GM12878 (cell line): Measurements from ENCODE around the gene SURF4.

ENCODE experiments used
- BHLHE40 ChIP-seq, 2 experiments: fragments of 450-650 bp in 1 of 2; IDR thresholded peaks; 2 replicates each; pipeline ENCODE4 v1.6.1; 2011 to 2017; ENCODE audit warnings: low read depth in 2 of 2, borderline replicate concordance in 1 of 2, improper control_type of control experiment in 1 of 2, low read length in 1 of 2, mild to moderate bottlenecking in 1 of 2
- HCFC1 ChIP-seq: fragments of 150-350 bp; IDR thresholded peaks from 2 replicates; pipeline ENCODE4 v1.6.1; 2014; ENCODE audit warnings: low read length
- IRF3 ChIP-seq: fragments of 450-650 bp; IDR thresholded peaks from 2 replicates; pipeline ENCODE4 v1.6.1; 2014; ENCODE audit warnings: mild to moderate bottlenecking
- NR2C1 ChIP-seq: fragments of 450-650 bp; IDR thresholded peaks from 2 replicates; pipeline ENCODE4 v1.6.1; 2017; ENCODE audit warnings: antibody characterized with exemption, mild to moderate bottlenecking, moderate library complexity
- POLR2A ChIP-seq: IDR thresholded peaks from 2 replicates; pipeline ENCODE4 v1.6.1; 2011; ENCODE audit warnings: low read depth, mild to moderate bottlenecking, low read length
- TF ChIP-seq, protein P1 (sequence below): fragments of 450-650 bp; IDR thresholded peaks from 2 replicates; pipeline ENCODE4 v1.6.1; 2017; ENCODE audit warnings: mild to moderate bottlenecking, moderate library complexity
- TF ChIP-seq, protein P2 (sequence below), 3 experiments: IDR thresholded peaks in 2 of 3; conservative IDR thresholded peaks in 1 of 3; 2 replicates each; pipeline ENCODE4 v1.5.1; 2011; ENCODE audit warnings: low read depth in 3 of 3, low read length in 3 of 3, mild to moderate bottlenecking in 3 of 3, control low read depth in 2 of 3, moderate library complexity in 2 of 3, inconsistent platforms in 1 of 3, mixed read lengths in 1 of 3; ENCODE audit not compliant: control insufficient read depth in 2 of 3, insufficient read depth in 1 of 3; ENCODE audit errors: extremely low read depth in 1 of 3
- TF ChIP-seq, protein P3 (sequence below): IDR thresholded peaks from 2 replicates; pipeline ENCODE4 v1.6.1; 2011; ENCODE audit warnings: borderline replicate concordance, low read depth, mild to moderate bottlenecking, moderate library complexity, mixed read lengths, low read length; ENCODE audit not compliant: insufficient read depth; ENCODE audit errors: extremely low read length

DNA sequence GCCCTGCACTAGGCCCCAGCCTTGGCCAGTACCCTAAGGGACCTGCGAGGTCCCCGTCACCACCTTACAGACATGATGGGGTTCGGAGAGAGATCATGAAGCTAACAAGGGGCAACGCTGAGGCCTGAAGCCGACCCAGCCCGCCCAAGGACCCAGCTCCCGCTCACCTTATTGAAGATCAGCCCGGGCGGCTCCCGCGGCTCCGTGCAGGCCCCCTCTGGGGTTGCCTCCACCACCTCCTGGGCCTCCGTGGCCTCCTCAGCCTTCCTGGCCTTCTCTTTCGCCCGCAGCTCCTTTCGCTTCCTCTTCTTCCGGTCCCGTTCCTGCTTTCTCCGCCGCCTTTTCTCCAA, 43.5 kb downstream of the SURF4 start:
- TF ChIP-seq BHLHE40 (IDR thresholded peaks at IDR 0.05; ENCODE audit: borderline replicate concordance in 1 of 2, low read depth in 2 of 2, low read length in 1 of 2) (no peak), IRF3 (no peak), POLR2A (no peak), NR2C1 (no peak), HCFC1 (no peak)
- TF ChIP-seq, protein P1, sequence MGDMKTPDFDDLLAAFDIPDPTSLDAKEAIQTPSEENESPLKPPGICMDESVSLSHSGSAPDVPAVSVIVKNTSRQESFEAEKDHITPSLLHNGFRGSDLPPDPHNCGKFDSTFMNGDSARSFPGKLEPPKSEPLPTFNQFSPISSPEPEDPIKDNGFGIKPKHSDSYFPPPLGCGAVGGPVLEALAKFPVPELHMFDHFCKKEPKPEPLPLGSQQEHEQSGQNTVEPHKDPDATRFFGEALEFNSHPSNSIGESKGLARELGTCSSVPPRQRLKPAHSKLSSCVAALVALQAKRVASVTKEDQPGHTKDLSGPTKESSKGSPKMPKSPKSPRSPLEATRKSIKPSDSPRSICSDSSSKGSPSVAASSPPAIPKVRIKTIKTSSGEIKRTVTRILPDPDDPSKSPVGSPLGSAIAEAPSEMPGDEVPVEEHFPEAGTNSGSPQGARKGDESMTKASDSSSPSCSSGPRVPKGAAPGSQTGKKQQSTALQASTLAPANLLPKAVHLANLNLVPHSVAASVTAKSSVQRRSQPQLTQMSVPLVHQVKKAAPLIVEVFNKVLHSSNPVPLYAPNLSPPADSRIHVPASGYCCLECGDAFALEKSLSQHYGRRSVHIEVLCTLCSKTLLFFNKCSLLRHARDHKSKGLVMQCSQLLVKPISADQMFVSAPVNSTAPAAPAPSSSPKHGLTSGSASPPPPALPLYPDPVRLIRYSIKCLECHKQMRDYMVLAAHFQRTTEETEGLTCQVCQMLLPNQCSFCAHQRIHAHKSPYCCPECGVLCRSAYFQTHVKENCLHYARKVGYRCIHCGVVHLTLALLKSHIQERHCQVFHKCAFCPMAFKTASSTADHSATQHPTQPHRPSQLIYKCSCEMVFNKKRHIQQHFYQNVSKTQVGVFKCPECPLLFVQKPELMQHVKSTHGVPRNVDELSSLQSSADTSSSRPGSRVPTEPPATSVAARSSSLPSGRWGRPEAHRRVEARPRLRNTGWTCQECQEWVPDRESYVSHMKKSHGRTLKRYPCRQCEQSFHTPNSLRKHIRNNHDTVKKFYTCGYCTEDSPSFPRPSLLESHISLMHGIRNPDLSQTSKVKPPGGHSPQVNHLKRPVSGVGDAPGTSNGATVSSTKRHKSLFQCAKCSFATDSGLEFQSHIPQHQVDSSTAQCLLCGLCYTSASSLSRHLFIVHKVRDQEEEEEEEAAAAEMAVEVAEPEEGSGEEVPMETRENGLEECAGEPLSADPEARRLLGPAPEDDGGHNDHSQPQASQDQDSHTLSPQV: no peak
- TF ChIP-seq, protein P2, sequence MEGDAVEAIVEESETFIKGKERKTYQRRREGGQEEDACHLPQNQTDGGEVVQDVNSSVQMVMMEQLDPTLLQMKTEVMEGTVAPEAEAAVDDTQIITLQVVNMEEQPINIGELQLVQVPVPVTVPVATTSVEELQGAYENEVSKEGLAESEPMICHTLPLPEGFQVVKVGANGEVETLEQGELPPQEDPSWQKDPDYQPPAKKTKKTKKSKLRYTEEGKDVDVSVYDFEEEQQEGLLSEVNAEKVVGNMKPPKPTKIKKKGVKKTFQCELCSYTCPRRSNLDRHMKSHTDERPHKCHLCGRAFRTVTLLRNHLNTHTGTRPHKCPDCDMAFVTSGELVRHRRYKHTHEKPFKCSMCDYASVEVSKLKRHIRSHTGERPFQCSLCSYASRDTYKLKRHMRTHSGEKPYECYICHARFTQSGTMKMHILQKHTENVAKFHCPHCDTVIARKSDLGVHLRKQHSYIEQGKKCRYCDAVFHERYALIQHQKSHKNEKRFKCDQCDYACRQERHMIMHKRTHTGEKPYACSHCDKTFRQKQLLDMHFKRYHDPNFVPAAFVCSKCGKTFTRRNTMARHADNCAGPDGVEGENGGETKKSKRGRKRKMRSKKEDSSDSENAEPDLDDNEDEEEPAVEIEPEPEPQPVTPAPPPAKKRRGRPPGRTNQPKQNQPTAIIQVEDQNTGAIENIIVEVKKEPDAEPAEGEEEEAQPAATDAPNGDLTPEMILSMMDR (IDR thresholded peaks at IDR 0.05 in 2 of 3, conservative IDR thresholded peaks at IDR 0.05 in 1 of 3; ENCODE audit: control insufficient read depth in 2 of 3, extremely low read depth in 1 of 3, insufficient read depth in 1 of 3, low read depth in 3 of 3, low read length in 3 of 3): no peak
- TF ChIP-seq, protein P3, sequence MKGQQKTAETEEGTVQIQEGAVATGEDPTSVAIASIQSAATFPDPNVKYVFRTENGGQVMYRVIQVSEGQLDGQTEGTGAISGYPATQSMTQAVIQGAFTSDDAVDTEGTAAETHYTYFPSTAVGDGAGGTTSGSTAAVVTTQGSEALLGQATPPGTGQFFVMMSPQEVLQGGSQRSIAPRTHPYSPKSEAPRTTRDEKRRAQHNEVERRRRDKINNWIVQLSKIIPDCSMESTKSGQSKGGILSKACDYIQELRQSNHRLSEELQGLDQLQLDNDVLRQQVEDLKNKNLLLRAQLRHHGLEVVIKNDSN: no peak
